Measurements from ENCODE around the gene FMOD. TPM values are rescaled to one million over a fixed set of nuclear protein-coding genes. Genes with fewer than 3 reads are reported as not detected.

The FMOD gene
- total and polyA plus RNA-seq, 2 donors (not counting 3 experiments of a cell fraction or from before 2014, with no cell fraction given): 0.11 to 0.12 TPM

GRCh38 chr1:203382026-203382425 lies 31.1 kb upstream of the FMOD start:
- H3K9me1 ChIP-seq (replicated peaks; ENCODE audit: control insufficient read depth, extremely low read depth, insufficient read depth, low read length): no peaks in the 10 kb centered on the region
- intact Hi-C loops (cut with micrococcal nuclease): no loop called here
- no peak for FAIRE-seq
- dilution Hi-C loops (cut with MboI; ENCODE audit: extremely low pct_ligation_motif_present, low sequenced_read_pairs): no loop called here
- TF ChIP-seq FOS (IDR thresholded peaks at IDR 0.05; ENCODE audit: borderline replicate concordance, insufficient read depth, low read length): no peak
- H3K36me3 ChIP-seq (ENCODE audit: control insufficient read depth in 2 of 2, extremely low read depth in 1 of 2, insufficient read depth in 2 of 2, low read length in 2 of 2): no peaks in the 10 kb centered on the region
- no peak overlapping the region for H2AFZ ChIP-seq (ENCODE audit: low read depth, low read length)
- H3K9me3 ChIP-seq (replicated peaks; ENCODE audit: control insufficient read depth, insufficient read depth, low read length): no peaks in the 10 kb centered on the region
- H3K4me3 ChIP-seq (replicated peaks in 1 of 3; ENCODE audit: insufficient read depth in 1 of 3, low read depth in 1 of 3, low read length in 3 of 3): no peak overlapping the region
- no peaks in the 10 kb centered on the region for H4K20me1 ChIP-seq (replicated peaks; ENCODE audit: control insufficient read depth, extremely low read depth, insufficient read depth, low read length)
- no peaks in the 10 kb centered on the region for H3K4me1 ChIP-seq (ENCODE audit: control insufficient read depth, extremely low read depth, insufficient read depth, low read length)
- ChIA-PET CTCF (interaction anchor here (0.8 to 1.6 kb wide), 3 partner anchors 19 to 166 kb away, joined by 3 to 4 read pairs (median 3); no protein-coding TSS in a partner anchor), POLR2A (no interaction called here)
- no peak for DNase-seq (ENCODE audit: low read depth, low spot score)
- H3K27ac ChIP-seq (ENCODE audit: insufficient read depth, low read depth, low read length): no peak overlapping the region
- H3K79me2 ChIP-seq (ENCODE audit: control insufficient read depth, insufficient read depth, low read length): no peaks in the 10 kb centered on the region
- H3K9ac ChIP-seq (replicated peaks; ENCODE audit: extremely low read depth, insufficient read depth, low read length): no peak overlapping the region
- peaks cover 29 to 37% of the 10 kb centered on the region in 2 experiments for H3K27me3 ChIP-seq (ENCODE audit: control insufficient read depth in 2 of 2, insufficient read depth in 2 of 2, low read length in 2 of 2)
- no peak overlapping the region for H3K4me2 ChIP-seq (ENCODE audit: insufficient read depth, low read length)
- BruUV-seq (replicated peaks): no TSS peak

- no peaks in the 10 kb centered on the region for H3K79me2 ChIP-seq (ENCODE audit: control insufficient read depth, insufficient read depth, low read length)
- H3K4me3 ChIP-seq (replicated peaks in 1 of 3; ENCODE audit: insufficient read depth in 1 of 3, low read depth in 1 of 3, low read length in 3 of 3): no peak overlapping the region
- no peak overlapping the region for H3K9ac ChIP-seq (replicated peaks; ENCODE audit: extremely low read depth, insufficient read depth, low read length)
- DNase-seq (ENCODE audit: low read depth, low spot score) (peak; percentile 86), FAIRE-seq (no peak)
- intact Hi-C loops (cut with micrococcal nuclease): no loop called here
- H4K20me1 ChIP-seq (replicated peaks; ENCODE audit: control insufficient read depth, extremely low read depth, insufficient read depth, low read length): no peaks in the 10 kb centered on the region
- H3K36me3 ChIP-seq (ENCODE audit: control insufficient read depth in 2 of 2, extremely low read depth in 1 of 2, insufficient read depth in 2 of 2, low read length in 2 of 2): no peaks in the 10 kb centered on the region
- H3K4me1 ChIP-seq (ENCODE audit: control insufficient read depth, extremely low read depth, insufficient read depth, low read length): no peaks in the 10 kb centered on the region
- H2AFZ ChIP-seq (ENCODE audit: low read depth, low read length): no peak overlapping the region
- BruUV-seq (replicated peaks): no TSS peak
- CTCF ChIA-PET: interaction anchor here (0.8 to 1.7 kb wide), 5 partner anchors 15 to 114 kb away, joined by 3 to 5 read pairs (median 3); no protein-coding TSS in a partner anchor
- dilution Hi-C loops (cut with MboI; ENCODE audit: extremely low pct_ligation_motif_present, low sequenced_read_pairs): no loop called here
- H3K27me3 ChIP-seq (ENCODE audit: control insufficient read depth in 2 of 2, insufficient read depth in 2 of 2, low read length in 2 of 2): peaks cover 31 to 39% of the 10 kb centered on the region in 2 experiments
- no peaks in the 10 kb centered on the region for H3K9me3 ChIP-seq (replicated peaks; ENCODE audit: control insufficient read depth, insufficient read depth, low read length)
- no peak overlapping the region for H3K27ac ChIP-seq (ENCODE audit: insufficient read depth, low read depth, low read length)
- no peak overlapping the region for H3K4me2 ChIP-seq (ENCODE audit: insufficient read depth, low read length)
- POLR2A ChIA-PET: no interaction called here
- TF ChIP-seq GATA2 (IDR thresholded peaks at IDR 0.05; ENCODE audit: insufficient read depth, insufficient read length, low read depth, low read length) (no peak), CTCF (IDR thresholded peaks at IDR 0.05; ENCODE audit: extremely low read depth in 1 of 2, insufficient read depth in 1 of 2, low read depth in 1 of 2, low read length in 2 of 2) (no peak), EZH2 (IDR thresholded peaks at IDR 0.05; ENCODE audit: borderline replicate concordance, low read depth, low read length, severe bottlenecking) (no peak), POLR2AphosphoS5 (IDR thresholded peaks at IDR 0.05; ENCODE audit: insufficient read depth, low read depth, low read length) (no peak), MYC (IDR thresholded peaks at IDR 0.05; ENCODE audit: low read depth, low read length) (no peak), FOS (IDR thresholded peaks at IDR 0.05; ENCODE audit: borderline replicate concordance, insufficient read depth, low read length) (no peak), MAX (IDR thresholded peaks at IDR 0.05; ENCODE audit: insufficient read depth, insufficient read length) (no peak), JUN (IDR thresholded peaks at IDR 0.05; ENCODE audit: borderline replicate concordance, insufficient read depth, insufficient read length, low read depth) (no peak), POLR2A (IDR thresholded peaks at IDR 0.05; ENCODE audit: low read depth, low read length) (no peak)
- no peaks in the 10 kb centered on the region for H3K9me1 ChIP-seq (replicated peaks; ENCODE audit: control insufficient read depth, extremely low read depth, insufficient read depth, low read length)
Measured at GRCh38 chr1:203381151-203381751, 30.3 kb upstream of the FMOD start.
